ENCODE measurements around the gene FANCG. TPM values are rescaled to one million over a fixed set of nuclear protein-coding genes. Genes with fewer than 3 reads are reported as not detected.

FANCG gene
- 6.8 and 13.4 TPM in 2 replicates for total RNA-seq

DNA sequence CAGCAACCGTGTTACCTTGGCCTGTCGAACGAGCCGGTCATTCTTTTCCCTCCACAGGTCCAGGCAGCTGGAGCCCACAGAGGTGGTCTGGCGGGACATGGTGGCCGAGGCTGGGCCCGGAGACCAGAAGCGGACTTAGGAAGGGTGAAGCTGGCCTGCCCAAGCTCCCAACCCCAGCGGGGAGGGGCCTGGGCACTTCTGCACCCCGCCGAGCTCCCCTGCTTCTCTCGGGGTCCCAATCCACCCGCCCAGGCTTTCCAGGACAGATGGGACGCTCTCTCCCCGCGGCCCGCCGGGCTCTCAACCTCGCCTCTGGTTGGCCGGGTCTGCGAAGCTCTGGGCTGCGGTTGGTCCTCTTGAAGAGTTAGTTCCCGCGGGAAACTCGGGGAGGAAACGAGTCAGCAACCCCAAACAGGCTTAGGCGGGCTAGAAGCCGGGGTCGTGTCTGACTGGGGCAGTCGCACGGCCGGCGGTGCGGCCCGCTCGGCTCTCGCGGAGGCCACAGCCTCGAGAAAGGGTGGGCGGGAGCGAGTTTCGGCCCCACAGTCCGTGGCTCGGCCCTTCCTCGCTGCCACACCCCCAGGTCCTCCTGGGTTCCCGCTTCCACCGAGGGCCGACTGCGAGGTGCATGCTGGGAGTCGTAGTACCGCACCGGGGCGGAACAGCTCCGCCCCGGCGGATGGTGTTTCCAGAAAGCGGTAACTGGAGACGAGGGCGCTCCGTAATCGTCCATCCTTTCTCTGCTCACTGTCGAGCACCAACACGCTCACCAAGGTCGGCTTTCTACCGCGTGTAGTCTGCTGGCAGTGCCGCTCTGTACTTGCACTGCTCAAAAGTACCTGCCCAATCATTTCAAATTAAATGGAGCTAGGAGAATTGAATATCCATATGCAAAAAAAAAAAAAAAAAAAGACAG, at the start of gene FANCG:
Gene FANCG (minus strand): TSS at position 517 of the 916 bp plus-strand sequence. CDS start 418 bp downstream, at position 99.

DNA sequence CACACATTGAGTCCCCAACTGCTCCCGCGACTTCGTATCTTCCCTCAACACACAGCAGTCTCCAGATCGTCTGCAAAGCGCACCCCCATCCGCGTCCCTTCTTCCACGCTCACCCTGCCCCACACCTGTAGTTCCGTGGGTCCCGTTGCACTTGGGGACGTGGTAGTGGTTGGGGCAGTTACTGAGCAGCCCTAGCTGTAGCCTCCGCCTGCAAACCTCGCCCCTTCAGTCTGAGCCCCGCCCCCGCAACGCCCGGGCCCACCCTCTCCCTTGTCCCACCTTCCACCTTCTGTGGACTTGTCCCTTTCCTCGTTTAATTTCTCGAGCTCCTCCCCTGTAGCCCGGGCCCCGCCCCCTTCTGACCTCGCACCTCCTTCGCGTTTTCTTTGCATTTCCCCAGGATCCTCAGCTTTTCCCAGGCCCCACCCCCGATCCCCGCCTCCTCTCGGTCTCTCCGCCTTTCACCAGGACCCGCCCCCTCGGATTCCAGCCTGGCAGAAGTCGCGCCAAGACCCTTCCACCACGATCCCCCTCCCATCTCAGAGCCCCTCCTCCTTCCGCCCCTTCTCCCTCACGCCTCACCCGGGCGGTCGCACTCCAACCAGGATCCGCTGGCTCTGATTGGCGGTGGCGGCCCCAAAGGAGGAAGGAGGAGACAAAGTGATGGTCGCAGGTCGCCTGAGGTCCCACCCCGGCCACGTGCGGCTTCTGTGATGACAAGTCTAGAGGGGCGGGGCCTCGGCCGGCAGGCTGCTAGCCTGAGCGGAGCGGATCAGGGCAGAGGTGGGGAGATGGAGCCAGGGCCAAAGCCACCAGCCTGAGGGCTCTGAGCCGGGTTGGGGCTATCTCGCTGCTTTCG, 36.2 kb upstream of the FANCG start, which contains the start of gene ATOSB:
Gene ATOSB (minus strand): TSS at position 183 of the 859 bp plus-strand sequence. CDS start 7,588 bp downstream, outside the sequence.

DNA sequence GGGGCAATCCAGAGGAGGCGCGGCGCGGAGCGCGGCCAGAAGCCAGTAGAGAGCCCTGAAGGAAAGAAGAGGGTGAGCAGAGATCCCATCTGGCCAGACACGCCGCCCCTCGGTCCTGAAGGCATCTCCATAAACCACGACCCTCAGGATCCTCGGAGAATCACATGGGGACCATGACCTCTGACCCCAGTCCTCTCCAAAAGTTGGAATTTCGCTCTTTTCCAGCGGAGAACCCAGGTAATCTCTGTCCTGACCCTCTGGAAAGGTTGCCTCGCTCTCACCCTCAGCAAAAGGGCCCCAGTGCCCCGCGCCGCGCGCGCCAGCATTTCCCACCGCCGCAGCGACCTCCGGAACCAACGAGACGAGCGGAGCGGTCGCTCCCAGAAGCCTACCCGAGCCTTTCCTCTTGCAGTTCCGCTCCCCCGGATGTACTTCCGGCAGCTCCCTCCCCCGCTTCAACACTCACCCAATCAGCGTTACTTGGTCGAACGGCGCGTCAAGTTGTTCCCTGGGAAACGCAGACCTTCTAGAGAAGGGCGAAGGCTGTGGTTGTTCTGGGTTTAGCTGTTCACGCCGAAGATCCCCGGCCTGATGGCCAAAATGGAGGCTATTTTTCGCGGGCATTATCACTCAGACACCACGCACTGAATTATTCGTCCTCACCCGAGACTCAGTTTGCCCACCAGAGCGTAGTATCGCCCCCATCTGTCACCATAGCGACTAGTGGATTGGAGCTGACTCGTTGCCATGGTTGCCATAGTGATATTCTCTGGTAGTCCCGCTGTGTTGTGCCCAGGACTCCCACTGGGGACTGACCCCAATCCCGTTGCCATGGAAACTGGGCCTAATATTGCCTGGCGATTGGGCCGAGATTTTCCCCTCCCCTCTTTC, 23.3 kb upstream of the FANCG start, which contains the start of gene STOML2:
Gene STOML2 (minus strand): TSS at position 363 of the 891 bp plus-strand sequence. CDS start 37 bp downstream, at position 326.

DNA sequence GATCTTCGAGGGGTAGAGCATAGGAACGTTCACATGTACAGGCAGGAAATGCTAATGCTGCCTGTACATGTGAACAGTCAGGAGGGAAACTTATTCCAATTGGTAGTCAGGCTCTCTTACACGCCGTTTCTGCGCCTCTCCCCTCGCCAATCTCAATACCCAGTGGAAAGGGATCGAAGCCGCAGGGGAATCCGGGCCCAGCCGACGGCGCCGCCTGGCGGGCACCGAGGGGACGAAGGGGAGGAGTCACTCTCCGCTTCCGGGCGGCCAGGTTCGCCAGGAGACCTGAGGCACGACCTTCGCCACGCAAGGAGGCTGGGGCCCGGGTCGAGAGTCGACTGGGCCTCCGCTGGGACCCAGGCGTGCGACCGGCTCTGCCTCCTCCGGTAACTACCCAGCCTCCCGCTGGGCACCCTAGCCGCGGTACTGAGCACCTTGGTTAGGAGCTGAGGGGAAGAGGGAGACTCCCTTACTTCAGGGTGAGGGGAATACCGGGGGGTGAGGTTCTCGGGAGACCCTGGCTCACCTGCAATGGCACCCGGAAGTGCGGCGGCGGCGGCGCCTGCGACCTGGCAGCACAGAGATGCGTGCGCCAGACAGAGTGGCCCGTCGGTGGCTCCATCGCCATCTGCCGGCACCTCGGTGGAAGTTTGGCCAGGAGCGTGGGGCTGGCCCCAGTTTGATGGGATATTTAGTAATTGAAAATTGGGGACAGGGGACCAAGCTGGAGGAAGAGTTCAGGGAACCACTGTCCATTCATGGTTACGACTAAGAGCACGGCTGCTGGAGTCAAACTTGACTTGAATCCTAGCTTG, 16.5 kb upstream of the FANCG start, which contains the start of gene PIGO:
Gene PIGO (minus strand): TSS at position 557 of the 815 bp plus-strand sequence. CDS start 1,026 bp downstream, outside the sequence.

DNA sequence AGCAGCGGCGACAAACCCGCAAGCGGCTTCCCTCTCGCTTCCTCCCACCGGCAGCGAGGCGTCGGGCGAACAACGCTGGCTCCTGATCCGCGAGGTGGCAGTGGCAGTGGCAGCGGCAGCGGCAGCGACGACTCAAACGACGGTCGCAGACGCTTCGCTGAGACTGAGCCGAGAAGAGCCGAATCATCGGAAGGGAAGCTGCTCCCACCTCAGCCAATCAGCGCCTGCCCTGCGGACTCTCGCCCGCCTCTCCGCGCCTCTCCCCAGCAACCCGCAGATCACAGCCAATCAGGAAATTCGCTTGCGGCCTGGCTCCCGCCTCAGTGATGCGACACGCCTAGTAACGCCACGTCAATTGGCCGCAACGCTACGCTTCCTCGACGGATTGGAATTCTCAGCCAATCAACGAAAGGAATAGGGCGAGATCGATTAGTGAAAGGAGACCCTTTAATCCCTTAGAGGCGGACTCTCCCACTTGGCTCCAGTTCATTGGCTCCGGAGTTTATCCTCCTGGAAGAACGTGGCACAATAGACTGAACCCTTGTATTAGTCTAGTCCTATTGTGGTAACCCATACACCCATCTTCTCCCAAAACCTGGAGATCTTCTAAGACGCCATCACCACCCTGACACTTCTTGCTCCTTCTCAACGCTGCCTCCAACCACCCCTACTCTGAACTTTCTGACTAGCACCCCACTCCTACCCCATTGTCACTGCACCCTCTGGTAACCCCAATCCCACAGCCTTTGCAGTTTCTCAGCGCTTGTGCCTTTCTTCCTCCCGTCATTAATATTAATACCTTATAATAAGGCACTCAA, 7.1 kb downstream of the FANCG start, which contains the start of gene VCP:
Gene VCP (minus strand): TSS at position 165 of the 818 bp plus-strand sequence. CDS start 272 bp downstream, outside the sequence.

Other genes with a start within 250 kb of the FANCG start
- 0.05 and 0.30 TPM in 2 replicates for gene PHF24, start 121.7 kb downstream of the FANCG start, total RNA-seq
- 13.4 and 15.4 TPM in 2 replicates for gene DNAJB5, start 90.2 kb downstream of the FANCG start, total RNA-seq
- gene VCP, start 7.3 kb downstream of the FANCG start, total RNA-seq = 492 and 516 TPM in 2 replicates
- gene PIGO, start 16.6 kb upstream of the FANCG start, total RNA-seq = 14.0 and 20.2 TPM in 2 replicates
- gene STOML2, start 23.2 kb upstream of the FANCG start, total RNA-seq = 109 and 124 TPM in 2 replicates
- gene ATOSB, start 35.9 kb upstream of the FANCG start, total RNA-seq = 37.7 and 55.5 TPM in 2 replicates
- 43.7 and 64.1 TPM in 2 replicates for gene UNC13B, start 82.1 kb upstream of the FANCG start, total RNA-seq

Measured in smooth muscle cell of the umbilical artery (primary cell).